Measurements from ENCODE around the gene SLC8A3.

GRCh38 chr14:70181276-70181675 is 7.5 kb downstream of the SLC8A3 start:
- no peak for TF ChIP-seq MAX (IDR thresholded peaks at IDR 0.05)
- TF ChIP-seq CTCF (IDR thresholded peaks at IDR 0.05 in 2 of 3, conservative IDR thresholded peaks at IDR 0.05 in 1 of 3; ENCODE audit: borderline replicate concordance in 1 of 3, insufficient read depth in 1 of 3, low read depth in 2 of 3, low read length in 2 of 3): no peak
- TF ChIP-seq REST (IDR thresholded peaks at IDR 0.05; ENCODE audit: low read depth): no peak
- no peak for TF ChIP-seq SIN3A (IDR thresholded peaks at IDR 0.05; ENCODE audit: low read depth)
- no peak for TF ChIP-seq ZNF274 (IDR thresholded peaks at IDR 0.05; ENCODE audit: low read depth, low read length)
- no peak for TF ChIP-seq CBX3 (IDR thresholded peaks at IDR 0.05; ENCODE audit: low read depth)
- no peak for TF ChIP-seq POLR2A (IDR thresholded peaks at IDR 0.05; ENCODE audit: borderline replicate concordance, extremely low read depth, insufficient read depth, insufficient read length)
- no peak for TF ChIP-seq ZBTB33 (IDR thresholded peaks at IDR 0.05; ENCODE audit: extremely low read depth, insufficient replicate concordance, low read length)
- no peak for TF ChIP-seq FOSL1 (IDR thresholded peaks at IDR 0.05; ENCODE audit: low read depth)
- TF ChIP-seq EZH2phosphoT487 (IDR thresholded peaks at IDR 0.05; ENCODE audit: borderline replicate concordance): no peak
- TF ChIP-seq SRF (IDR thresholded peaks at IDR 0.05; ENCODE audit: low read depth): no peak
- TF ChIP-seq ZFX (IDR thresholded peaks at IDR 0.05): no peak
- TF ChIP-seq ATF3 (IDR thresholded peaks at IDR 0.05): no peak
